Liver (tissue), 9 donors: Measurements from ENCODE around the gene PRIMPOL. TPM values are rescaled to one million over a fixed set of nuclear protein-coding genes. Genes with fewer than 3 reads are reported as not detected.

Experiments
- DNase-seq: peaks from one replicate; pipeline ENCODE4 v3.0.0-alpha.2; 2017; ENCODE audit warnings: low spot score
- H3K27ac ChIP-seq, 2 donors: one replicate each; pipeline ENCODE4 v1.7.0; 2013; ENCODE audit warnings: inconsistent platforms in 2 of 2, low read length in 2 of 2, control low read depth in 1 of 2, low read depth in 1 of 2, mild to moderate bottlenecking in 1 of 2
- H3K27me3 ChIP-seq, 4 donors: one replicate each; pipeline versions ENCODE4 v1.6.1 to v1.7.0; 2013; ENCODE audit warnings: low read length in 3 of 4, inconsistent platforms in 1 of 4, mild to moderate bottlenecking in 1 of 4, moderate library complexity in 1 of 4; ENCODE audit not compliant: control insufficient read depth in 4 of 4, insufficient read depth in 4 of 4
- H3K36me3 ChIP-seq, 4 donors: one replicate each; pipeline versions ENCODE4 v1.6.1 to v1.7.0; 2013; ENCODE audit warnings: low read length in 3 of 4, mild to moderate bottlenecking in 3 of 4, low read depth in 1 of 4, moderate library complexity in 1 of 4; ENCODE audit not compliant: control insufficient read depth in 4 of 4, insufficient read depth in 3 of 4
- H3K4me1 ChIP-seq, 4 donors: one replicate each; pipeline versions ENCODE4 v1.6.1 to v1.7.0; 2013; ENCODE audit warnings: low read length in 3 of 4, mild to moderate bottlenecking in 3 of 4, moderate library complexity in 1 of 4; ENCODE audit not compliant: control insufficient read depth in 4 of 4, insufficient read depth in 4 of 4
- H3K4me3 ChIP-seq, 3 donors: one replicate each; pipeline versions ENCODE4 v1.6.1 to v1.7.0; 2013; ENCODE audit warnings: low read length in 3 of 3, control low read depth in 1 of 3, low read depth in 1 of 3, mild to moderate bottlenecking in 1 of 3
- H3K9ac ChIP-seq, 2 donors: one replicate each; pipeline ENCODE4 v1.7.0; 2013; ENCODE audit warnings: low read length in 2 of 2, mild to moderate bottlenecking in 2 of 2, moderate library complexity in 2 of 2, control low read depth in 1 of 2, low read depth in 1 of 2
- H3K9me3 ChIP-seq, 4 donors: one replicate each; pipeline versions ENCODE4 v1.6.1 to v1.7.0; 2013; ENCODE audit warnings: low read length in 3 of 4; ENCODE audit not compliant: control insufficient read depth in 4 of 4
- EGR1 ChIP-seq, 2 donors: IDR thresholded peaks; 2 replicates each; pipeline ENCODE4 v1.6.1; 2016 to 2018; ENCODE audit warnings: antibody characterized with exemption in 2 of 2, low read depth in 2 of 2
- FOXA1 ChIP-seq: IDR thresholded peaks from 2 replicates; pipeline ENCODE4 v1.6.1; 2016; ENCODE audit warnings: antibody characterized with exemption
- FOXA2 ChIP-seq: IDR thresholded peaks from 2 replicates; pipeline ENCODE4 v1.6.1; 2016; ENCODE audit warnings: antibody characterized with exemption
- GABPA ChIP-seq, 2 donors: IDR thresholded peaks in 1 of 2; conservative IDR thresholded peaks in 1 of 2; 2 replicates each; pipeline ENCODE4 v1.6.1; 2016; ENCODE audit warnings: antibody characterized with exemption in 2 of 2, mild to moderate bottlenecking in 1 of 2, moderate library complexity in 1 of 2
- HNF4G ChIP-seq: IDR thresholded peaks from 2 replicates; pipeline ENCODE4 v1.6.1; 2016; ENCODE audit warnings: antibody characterized with exemption
- JUND ChIP-seq, 2 donors: IDR thresholded peaks; 2 replicates each; pipeline ENCODE4 v1.6.1; 2016; ENCODE audit warnings: antibody characterized with exemption in 2 of 2
- NR2F2 ChIP-seq: IDR thresholded peaks from 2 replicates; pipeline ENCODE4 v1.6.1; 2016; ENCODE audit warnings: antibody characterized with exemption
- RAD21 ChIP-seq, 2 donors: IDR thresholded peaks; 2 replicates each; pipeline ENCODE4 v1.6.1; 2016; ENCODE audit warnings: antibody characterized with exemption in 2 of 2, mild to moderate bottlenecking in 2 of 2
- RXRA ChIP-seq, 2 donors: IDR thresholded peaks; 2 replicates each; pipeline ENCODE4 v1.6.1; 2017 to 2018; ENCODE audit warnings: antibody characterized with exemption in 2 of 2, mild to moderate bottlenecking in 1 of 2
- SP1 ChIP-seq: IDR thresholded peaks from 2 replicates; pipeline ENCODE4 v1.6.1; 2018; ENCODE audit warnings: antibody characterized with exemption, mild to moderate bottlenecking
- TAF1 ChIP-seq: conservative IDR thresholded peaks from 2 replicates; pipeline ENCODE4 v1.6.1; 2016; ENCODE audit warnings: antibody characterized with exemption, mild to moderate bottlenecking
- YY1 ChIP-seq: IDR thresholded peaks from 2 replicates; pipeline ENCODE4 v1.6.1; 2016; ENCODE audit warnings: antibody characterized with exemption, mild to moderate bottlenecking
- WGBS: extraction: QIAGEN DNeasy Blood & Tissue Kit; methylation state at CpG from one replicate; pipeline ENCODE4 v1.1.7; 2013; 5-methylcytosine and 5-hydroxymethylcytosine counted together
- polyA plus RNA-seq, 2 donors: library from polyadenylated mRNA; stranded (reverse) in 1 of 2; unstranded in 1 of 2; fragments of 200-250 nt in 1 of 2; fragments of >200 nt in 1 of 2; fragmentation: Nextera tagmentation in 1 of 2; extraction: Ambion mirVana in 1 of 2; gene quantifications; one replicate each; pipeline versions ENCODE4 v1.2.1 to v1.2.3, GENCODE V29; 2013 to 2015
- total RNA-seq, 2 donors: library from RNA; depleted of rRNA; stranded (reverse); fragments of >200 nt; gene quantifications; one replicate each; pipeline ENCODE4 v1.2.3, GENCODE V29; 2014
- TF ChIP-seq, protein P1 (sequence below): IDR thresholded peaks from 2 replicates; pipeline ENCODE4 v1.6.1; 2016; ENCODE audit warnings: antibody characterized with exemption
- TF ChIP-seq, protein P2 (sequence below): IDR thresholded peaks from 2 replicates; pipeline ENCODE4 v1.6.1; 2016; ENCODE audit warnings: antibody characterized with exemption, mild to moderate bottlenecking
- TF ChIP-seq, protein P3 (sequence below): IDR thresholded peaks from 2 replicates; pipeline ENCODE4 v1.6.1; 2016; ENCODE audit warnings: antibody characterized with exemption
- TF ChIP-seq, protein P4 (sequence below): IDR thresholded peaks from 2 replicates; pipeline ENCODE4 v1.6.1; 2016; ENCODE audit warnings: antibody characterized with exemption
- TF ChIP-seq, protein P5 (sequence below): fragments of 150-350 bp; IDR thresholded peaks from 2 replicates; pipeline ENCODE4 v1.5.1; 2017; ENCODE audit warnings: improper control_type of control experiment, low read depth, low read length; ENCODE audit not compliant: missing input control
- donor health status: healthy.
- donor health status: healthy.
- donor health status: healthy.
- donor health status: healthy.
- donor health status: healthy.

The PRIMPOL gene
- total and polyA plus RNA-seq, 4 donors = 2.2 to 7.3 (median 5.5) TPM

DNA sequence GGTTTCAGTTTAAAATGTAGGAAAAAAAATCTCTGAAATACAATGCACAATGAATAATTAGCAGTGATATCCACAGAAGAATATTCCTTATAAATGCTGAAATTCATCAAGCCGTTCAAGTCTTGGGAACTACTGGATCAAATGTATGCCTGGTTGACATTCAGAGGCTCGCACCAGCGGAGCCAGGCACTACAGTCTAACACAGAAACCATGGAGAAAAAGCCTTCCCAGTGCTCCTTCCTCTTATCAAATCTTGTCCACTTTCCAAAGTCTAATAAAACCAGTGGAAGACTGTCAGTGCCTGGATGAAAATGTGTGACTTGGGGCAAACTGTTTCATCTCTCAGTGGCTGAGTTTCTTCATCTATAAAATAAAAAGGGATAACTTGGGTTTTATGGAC is 48.4 kb downstream of the PRIMPOL start (continued):
- TF ChIP-seq, protein P1, sequence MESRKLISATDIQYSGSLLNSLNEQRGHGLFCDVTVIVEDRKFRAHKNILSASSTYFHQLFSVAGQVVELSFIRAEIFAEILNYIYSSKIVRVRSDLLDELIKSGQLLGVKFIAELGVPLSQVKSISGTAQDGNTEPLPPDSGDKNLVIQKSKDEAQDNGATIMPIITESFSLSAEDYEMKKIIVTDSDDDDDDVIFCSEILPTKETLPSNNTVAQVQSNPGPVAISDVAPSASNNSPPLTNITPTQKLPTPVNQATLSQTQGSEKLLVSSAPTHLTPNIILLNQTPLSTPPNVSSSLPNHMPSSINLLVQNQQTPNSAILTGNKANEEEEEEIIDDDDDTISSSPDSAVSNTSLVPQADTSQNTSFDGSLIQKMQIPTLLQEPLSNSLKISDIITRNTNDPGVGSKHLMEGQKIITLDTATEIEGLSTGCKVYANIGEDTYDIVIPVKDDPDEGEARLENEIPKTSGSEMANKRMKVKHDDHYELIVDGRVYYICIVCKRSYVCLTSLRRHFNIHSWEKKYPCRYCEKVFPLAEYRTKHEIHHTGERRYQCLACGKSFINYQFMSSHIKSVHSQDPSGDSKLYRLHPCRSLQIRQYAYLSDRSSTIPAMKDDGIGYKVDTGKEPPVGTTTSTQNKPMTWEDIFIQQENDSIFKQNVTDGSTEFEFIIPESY = no peak
- TF ChIP-seq HNF4G = no peak

DNA sequence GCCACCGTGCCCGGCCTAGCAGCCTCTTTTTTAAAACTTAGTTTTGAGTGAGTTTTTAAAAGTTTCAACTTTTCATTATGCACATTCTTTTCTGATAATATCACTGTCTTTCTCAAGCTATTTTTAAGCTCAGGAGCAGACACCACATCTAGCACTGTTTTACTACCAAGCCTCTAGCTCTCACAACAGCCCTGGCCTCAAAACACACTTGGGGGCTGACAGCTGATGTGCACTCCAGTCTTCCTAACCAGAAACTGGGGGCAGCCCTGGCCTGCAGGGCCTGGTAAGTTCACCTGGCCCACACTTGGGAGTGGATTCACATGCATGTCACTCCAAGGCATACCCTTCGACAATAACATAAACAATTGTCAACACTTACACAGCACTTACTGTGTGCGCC is 50.4 kb downstream of the PRIMPOL start:
- H3K4me3 ChIP-seq = no peak overlapping the region
- H3K9ac ChIP-seq = no peak overlapping the region
- TF ChIP-seq, protein P2, sequence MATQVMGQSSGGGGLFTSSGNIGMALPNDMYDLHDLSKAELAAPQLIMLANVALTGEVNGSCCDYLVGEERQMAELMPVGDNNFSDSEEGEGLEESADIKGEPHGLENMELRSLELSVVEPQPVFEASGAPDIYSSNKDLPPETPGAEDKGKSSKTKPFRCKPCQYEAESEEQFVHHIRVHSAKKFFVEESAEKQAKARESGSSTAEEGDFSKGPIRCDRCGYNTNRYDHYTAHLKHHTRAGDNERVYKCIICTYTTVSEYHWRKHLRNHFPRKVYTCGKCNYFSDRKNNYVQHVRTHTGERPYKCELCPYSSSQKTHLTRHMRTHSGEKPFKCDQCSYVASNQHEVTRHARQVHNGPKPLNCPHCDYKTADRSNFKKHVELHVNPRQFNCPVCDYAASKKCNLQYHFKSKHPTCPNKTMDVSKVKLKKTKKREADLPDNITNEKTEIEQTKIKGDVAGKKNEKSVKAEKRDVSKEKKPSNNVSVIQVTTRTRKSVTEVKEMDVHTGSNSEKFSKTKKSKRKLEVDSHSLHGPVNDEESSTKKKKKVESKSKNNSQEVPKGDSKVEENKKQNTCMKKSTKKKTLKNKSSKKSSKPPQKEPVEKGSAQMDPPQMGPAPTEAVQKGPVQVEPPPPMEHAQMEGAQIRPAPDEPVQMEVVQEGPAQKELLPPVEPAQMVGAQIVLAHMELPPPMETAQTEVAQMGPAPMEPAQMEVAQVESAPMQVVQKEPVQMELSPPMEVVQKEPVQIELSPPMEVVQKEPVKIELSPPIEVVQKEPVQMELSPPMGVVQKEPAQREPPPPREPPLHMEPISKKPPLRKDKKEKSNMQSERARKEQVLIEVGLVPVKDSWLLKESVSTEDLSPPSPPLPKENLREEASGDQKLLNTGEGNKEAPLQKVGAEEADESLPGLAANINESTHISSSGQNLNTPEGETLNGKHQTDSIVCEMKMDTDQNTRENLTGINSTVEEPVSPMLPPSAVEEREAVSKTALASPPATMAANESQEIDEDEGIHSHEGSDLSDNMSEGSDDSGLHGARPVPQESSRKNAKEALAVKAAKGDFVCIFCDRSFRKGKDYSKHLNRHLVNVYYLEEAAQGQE = no peak
- TF ChIP-seq TAF1 (no peak), RAD21 (IDR thresholded peaks at IDR 0.05) (no peak), RXRA (IDR thresholded peaks at IDR 0.05) (no peak), FOXA2 (no peak), EGR1 (IDR thresholded peaks at IDR 0.05; ENCODE audit: low read depth in 2 of 2) (no peak), JUND (IDR thresholded peaks at IDR 0.05) (no peak), HNF4G (no peak), FOXA1 (no peak), SP1 (no peak), YY1 (no peak), GABPA (IDR thresholded peaks at IDR 0.05 in 1 of 2, conservative IDR thresholded peaks at IDR 0.05 in 1 of 2) (no peak), NR2F2 (no peak)
- TF ChIP-seq, protein P3, sequence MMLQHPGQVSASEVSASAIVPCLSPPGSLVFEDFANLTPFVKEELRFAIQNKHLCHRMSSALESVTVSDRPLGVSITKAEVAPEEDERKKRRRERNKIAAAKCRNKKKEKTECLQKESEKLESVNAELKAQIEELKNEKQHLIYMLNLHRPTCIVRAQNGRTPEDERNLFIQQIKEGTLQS = no peak
- TF ChIP-seq, protein P4, sequence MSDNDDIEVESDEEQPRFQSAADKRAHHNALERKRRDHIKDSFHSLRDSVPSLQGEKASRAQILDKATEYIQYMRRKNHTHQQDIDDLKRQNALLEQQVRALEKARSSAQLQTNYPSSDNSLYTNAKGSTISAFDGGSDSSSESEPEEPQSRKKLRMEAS = no peak
- TF ChIP-seq, protein P1 = no peak
- TF ChIP-seq, protein P5, sequence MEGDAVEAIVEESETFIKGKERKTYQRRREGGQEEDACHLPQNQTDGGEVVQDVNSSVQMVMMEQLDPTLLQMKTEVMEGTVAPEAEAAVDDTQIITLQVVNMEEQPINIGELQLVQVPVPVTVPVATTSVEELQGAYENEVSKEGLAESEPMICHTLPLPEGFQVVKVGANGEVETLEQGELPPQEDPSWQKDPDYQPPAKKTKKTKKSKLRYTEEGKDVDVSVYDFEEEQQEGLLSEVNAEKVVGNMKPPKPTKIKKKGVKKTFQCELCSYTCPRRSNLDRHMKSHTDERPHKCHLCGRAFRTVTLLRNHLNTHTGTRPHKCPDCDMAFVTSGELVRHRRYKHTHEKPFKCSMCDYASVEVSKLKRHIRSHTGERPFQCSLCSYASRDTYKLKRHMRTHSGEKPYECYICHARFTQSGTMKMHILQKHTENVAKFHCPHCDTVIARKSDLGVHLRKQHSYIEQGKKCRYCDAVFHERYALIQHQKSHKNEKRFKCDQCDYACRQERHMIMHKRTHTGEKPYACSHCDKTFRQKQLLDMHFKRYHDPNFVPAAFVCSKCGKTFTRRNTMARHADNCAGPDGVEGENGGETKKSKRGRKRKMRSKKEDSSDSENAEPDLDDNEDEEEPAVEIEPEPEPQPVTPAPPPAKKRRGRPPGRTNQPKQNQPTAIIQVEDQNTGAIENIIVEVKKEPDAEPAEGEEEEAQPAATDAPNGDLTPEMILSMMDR = no peak
- no peak for DNase-seq
- H3K27me3 ChIP-seq = no peaks in the 10 kb centered on the region
- no peak overlapping the region for H3K27ac ChIP-seq
- 99% methylated on average over 4 of the region's 4 CpGs for WGBS
- H3K9me3 ChIP-seq = no peaks in the 10 kb centered on the region
- H3K4me1 ChIP-seq = no peaks in the 10 kb centered on the region
- H3K36me3 ChIP-seq = no peaks in the 10 kb centered on the region
